Cardiac fibroblast (primary cell): Measurements from ENCODE around the gene AVL9.
"Not testable (repeated sequence)": the region's sequence is repeated elsewhere in the genome, so short reads cannot be mapped to it uniquely, and the experiment has no call there.

Experiments
- DNase-seq, 2 donors: peaks; one replicate each; pipeline versions ENCODE4 v3.0.0 to v3.0.0-alpha.2; 2010; ENCODE audit warnings: low read depth in 2 of 2
- H3K4me3 ChIP-seq, 2 donors: replicated peaks in 1 of 2; 1 replicate in 1 of 2; 2 replicates in 1 of 2; pipeline ENCODE4 v1.5.1; 2011; ENCODE audit warnings: low read depth in 2 of 2, low read length in 2 of 2, mild to moderate bottlenecking in 2 of 2, moderate library complexity in 1 of 2
- CTCF ChIP-seq: IDR thresholded peaks from one replicate; pipeline ENCODE4 v1.5.1; 2011; ENCODE audit warnings: low read depth, mild to moderate bottlenecking, low read length, inconsistent platforms

Gene AVL9

GRCh38 chr7:32496052-32496813 is 944 bp downstream of the AVL9 start:
- peak; percentile 7 to 21 for DNase-seq
- no peak for TF ChIP-seq CTCF
- peak overlapping the region; percentile 78 to 93 for H3K4me3 ChIP-seq

DNA sequence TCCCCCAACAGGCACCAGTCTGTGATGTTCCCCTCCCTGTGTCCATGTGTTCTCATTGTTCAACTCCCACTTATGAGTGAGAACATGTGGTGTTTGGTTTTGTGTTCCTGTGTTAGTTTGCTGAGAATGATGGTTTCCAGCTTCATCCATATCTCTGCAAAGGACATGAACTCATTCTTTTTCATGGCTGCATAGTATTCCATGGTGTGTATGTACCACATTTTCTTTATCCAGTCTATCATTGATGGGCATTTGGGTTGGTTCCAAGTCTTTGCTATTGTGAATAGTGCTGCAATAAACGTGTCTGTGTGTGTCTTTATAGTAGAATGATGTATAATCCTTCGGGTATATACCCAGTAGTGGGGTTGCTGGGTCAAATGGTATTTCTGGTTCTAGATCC is 4.5 kb downstream of the AVL9 start:
- not testable (repeated sequence) for DNase-seq

DNA sequence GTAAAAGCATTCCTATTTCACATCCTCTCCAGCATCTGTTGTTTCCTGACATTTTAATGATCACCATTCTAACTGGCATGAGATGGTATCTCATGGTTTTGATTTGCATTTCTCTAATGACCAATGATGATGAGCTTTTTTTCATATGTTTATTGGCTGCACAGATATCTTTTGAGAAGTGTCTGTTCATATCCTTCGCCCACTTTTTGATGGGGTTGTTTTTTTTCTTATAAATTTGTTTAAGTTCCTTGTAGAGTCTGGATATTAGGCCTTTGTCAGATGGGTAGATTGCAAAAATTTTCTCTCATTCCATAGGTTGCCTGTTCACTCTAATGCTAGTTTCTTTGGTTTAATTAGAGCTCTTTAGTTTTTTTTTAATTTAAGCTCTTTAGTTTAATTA is 4.9 kb downstream of the AVL9 start:
- DNase-seq, H3K4me3 ChIP-seq: not testable (repeated sequence)

More for the DNA sequence above, 4.5 kb downstream of the AVL9 start:
- not testable (repeated sequence) for H3K4me3 ChIP-seq

- no peak for TF ChIP-seq CTCF
- H3K4me3 ChIP-seq: no peak overlapping the region
- DNase-seq: peak; percentile 55 to 75
Measured at GRCh38 chr7:32500922-32501341, 5.6 kb downstream of the AVL9 start.

- no peak for TF ChIP-seq CTCF
- DNase-seq: peak; percentile 45 to 75
- no peak overlapping the region for H3K4me3 ChIP-seq
Measured at GRCh38 chr7:32501522-32501921, 6.2 kb downstream of the AVL9 start.

- H3K4me3 ChIP-seq: no peak overlapping the region
- no peak for TF ChIP-seq CTCF
- DNase-seq: no peak
Measured at GRCh38 chr7:32502728-32503127, 7.4 kb downstream of the AVL9 start.

- DNase-seq: peak; percentile 84 to 96
- no peak for TF ChIP-seq CTCF
- peak overlapping the region in 1 of 2 donors; percentile 44 for H3K4me3 ChIP-seq
Measured at GRCh38 chr7:32506266-32507054, 11.2 kb downstream of the AVL9 start.
